Measurements from ENCODE around the gene TMEM225B.

- TF ChIP-seq POLR2A (IDR thresholded peaks at IDR 0.05) = no peak
- TF ChIP-seq CTCF (IDR thresholded peaks at IDR 0.05) = no peak
Observed at GRCh38 chr7:99645590-99645989, 47.5 kb downstream of the TMEM225B start.
